Muscle layer of duodenum (tissue), 2 donors: ENCODE measurements around the gene RND1.

Source experiments
- H3K27ac ChIP-seq: one replicate; pipeline ENCODE4 v1.7.0; 2013; ENCODE audit warnings: mild to moderate bottlenecking, low read length
- H3K27me3 ChIP-seq: one replicate; pipeline ENCODE4 v1.7.0; 2013; ENCODE audit warnings: low read depth, mild to moderate bottlenecking, control low read depth, low read length
- H3K36me3 ChIP-seq, 2 donors: one replicate each; pipeline ENCODE4 v1.7.0; 2013; ENCODE audit warnings: low read length in 2 of 2, control low read depth in 1 of 2, mild to moderate bottlenecking in 1 of 2; ENCODE audit not compliant: insufficient read depth in 2 of 2, control insufficient read depth in 1 of 2
- H3K4me1 ChIP-seq, 2 donors: one replicate each; pipeline ENCODE4 v1.7.0; 2013; ENCODE audit warnings: low read length in 2 of 2, mild to moderate bottlenecking in 2 of 2, control low read depth in 1 of 2, moderate library complexity in 1 of 2; ENCODE audit not compliant: insufficient read depth in 2 of 2, control insufficient read depth in 1 of 2
- H3K4me3 ChIP-seq, 2 donors: one replicate each; pipeline ENCODE4 v1.7.0; 2013; ENCODE audit warnings: low read length in 2 of 2, low read depth in 1 of 2, mild to moderate bottlenecking in 1 of 2
- H3K9me3 ChIP-seq, 2 donors: one replicate each; pipeline ENCODE4 v1.7.0; 2013; ENCODE audit warnings: low read length in 2 of 2, control low read depth in 1 of 2, mild to moderate bottlenecking in 1 of 2; ENCODE audit not compliant: control insufficient read depth in 1 of 2
- donor health status: healthy.

The RND1 gene

DNA sequence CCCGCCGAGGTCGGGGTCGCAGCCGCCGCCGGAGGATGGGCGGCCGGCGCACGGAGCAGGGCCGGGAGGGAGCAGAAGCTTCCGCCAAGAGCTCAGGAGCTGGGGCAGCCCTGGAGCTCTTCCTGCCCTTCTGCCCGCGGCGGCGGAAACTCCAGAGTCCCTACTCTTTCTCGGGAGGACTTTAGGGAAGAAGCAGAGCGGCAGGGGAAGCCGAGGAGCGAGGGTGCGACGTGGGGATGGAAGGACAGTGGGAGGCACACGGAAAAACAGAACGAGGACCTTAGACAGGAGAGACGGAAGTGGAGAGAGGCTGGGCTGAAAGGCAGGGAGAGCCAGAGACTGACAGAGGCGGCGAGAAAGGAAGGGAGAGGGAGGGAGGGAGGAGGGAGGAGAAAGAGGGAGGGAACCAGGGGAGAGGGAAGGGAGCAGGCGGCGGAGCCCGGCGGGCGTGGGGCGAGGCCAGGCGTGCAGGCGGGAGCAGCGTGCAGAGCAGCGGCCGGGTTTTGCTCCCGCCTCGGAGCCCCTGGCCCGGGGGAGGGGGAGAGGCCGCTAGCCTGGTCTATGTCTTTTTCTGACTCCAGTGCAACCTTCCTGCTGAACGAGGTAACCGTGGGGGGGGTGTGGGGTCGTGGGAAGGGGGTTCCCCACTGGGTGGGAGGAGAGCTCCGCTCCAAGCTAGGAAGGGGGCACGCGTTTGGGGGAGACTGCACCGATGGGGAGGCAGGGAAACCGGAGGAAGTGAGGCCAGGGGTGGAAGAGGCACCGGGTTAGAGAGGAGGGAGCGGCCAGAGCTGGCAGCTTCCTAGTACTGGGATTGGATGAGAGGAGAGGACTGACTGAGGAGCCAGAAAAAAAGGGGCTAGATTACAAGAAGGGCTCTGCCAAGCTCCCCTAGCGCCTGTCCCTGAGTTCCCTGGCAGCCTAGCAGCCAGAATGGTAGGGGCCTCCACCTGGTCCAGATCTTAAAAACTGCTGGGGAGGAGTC, 50.3 kb downstream of the RND1 start:
- peaks cover 17 to 21% of the 10 kb centered on the region in 2 donors for H3K4me1 ChIP-seq
- H3K4me3 ChIP-seq, result peak overlapping the region; percentile 81 to 83
- H3K36me3 ChIP-seq, result no peaks in the 10 kb centered on the region
- H3K9me3 ChIP-seq, result no peaks in the 10 kb centered on the region
- H3K27me3 ChIP-seq, result no peaks in the 10 kb centered on the region
- peak overlapping the region; percentile 92 for H3K27ac ChIP-seq

DNA sequence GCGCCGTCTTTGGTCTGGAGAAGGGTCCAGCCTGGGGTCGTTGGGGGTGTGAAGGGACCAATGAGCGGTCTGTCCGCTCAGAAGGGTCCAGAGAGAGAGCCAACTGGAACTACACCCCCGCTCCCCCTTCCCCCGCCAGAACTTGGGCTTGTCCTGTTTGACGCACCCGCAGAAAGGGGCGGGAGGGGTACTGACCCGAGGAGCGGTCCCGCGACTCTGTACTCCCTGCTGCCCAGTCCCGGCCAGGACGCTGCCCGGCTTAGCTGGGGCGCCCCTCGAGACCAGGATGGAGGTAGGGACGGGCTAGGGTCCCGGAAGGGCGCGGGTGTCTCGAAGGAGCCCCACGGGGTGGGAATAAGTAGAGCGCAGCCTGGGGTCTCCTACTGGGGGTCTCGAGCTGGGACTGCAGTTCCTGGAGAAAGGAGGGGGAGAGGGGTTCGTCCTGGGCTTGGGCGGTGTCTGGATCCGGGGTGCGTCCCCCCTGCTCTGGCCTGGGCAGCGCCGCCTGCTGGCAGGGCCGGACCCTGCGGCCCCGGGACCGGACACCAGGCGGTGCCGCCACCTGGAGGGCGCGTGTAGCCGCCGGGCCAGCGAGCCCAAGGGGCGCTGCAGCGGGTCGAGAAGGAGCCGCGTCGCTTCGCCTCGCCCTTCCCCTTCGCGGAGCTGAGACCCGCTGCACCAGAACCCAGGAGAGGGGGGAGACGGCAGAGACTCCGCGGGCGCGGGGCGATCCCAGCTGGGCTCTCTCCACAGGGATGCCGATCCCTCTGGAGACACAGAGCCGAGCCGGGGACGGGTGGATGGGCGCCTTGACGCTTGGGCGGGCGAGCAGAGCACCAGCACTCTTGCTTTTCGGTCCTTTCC, 51.2 kb downstream of the RND1 start:
- peaks cover 19 to 21% of the 10 kb centered on the region in 2 donors for H3K4me1 ChIP-seq
- no peaks in the 10 kb centered on the region for H3K27me3 ChIP-seq
- H3K27ac ChIP-seq, result peak overlapping the region; percentile 92
- H3K9me3 ChIP-seq, result no peaks in the 10 kb centered on the region
- no peaks in the 10 kb centered on the region for H3K36me3 ChIP-seq
- H3K4me3 ChIP-seq, result peak overlapping the region; percentile 81 to 83

DNA sequence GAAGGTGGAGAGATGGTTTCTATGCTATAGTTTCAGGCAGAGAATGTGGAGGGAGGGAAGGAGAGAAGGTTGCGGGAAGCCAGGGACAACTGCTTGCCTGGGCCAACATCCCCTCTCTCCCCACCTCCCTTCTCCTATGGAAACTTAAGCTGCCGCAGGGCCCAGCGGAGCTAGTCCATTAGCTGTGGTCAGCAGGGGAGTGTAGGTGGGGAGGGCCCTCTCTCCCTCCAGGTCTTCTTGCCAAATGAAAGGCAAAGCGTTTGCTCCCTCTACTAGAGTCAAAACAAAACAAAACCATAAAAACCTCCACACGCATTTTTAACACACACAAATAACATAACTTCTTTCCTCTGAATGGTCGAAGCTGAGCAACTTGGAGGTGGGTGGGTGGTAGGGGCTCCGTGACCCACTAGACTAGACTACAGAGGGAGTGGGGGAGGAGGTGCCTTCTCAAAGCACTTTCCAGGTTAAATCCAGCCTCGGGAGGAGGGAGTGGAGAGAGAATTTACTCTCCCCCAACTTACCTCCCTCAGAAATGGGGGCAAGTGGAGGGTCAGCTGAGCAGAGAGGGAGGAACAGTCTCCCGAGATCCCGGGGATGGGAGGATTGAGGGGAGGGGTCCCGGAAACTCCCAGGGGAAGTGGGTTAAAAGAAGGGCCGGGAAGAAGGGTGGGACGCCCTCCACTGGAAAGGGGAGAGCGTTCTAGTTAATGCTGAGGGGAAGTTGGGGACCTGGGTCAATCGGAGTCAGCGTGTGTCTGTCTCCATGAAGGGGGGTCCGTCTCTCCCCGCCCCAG, 52.0 kb downstream of the RND1 start:
- Histone ChIP-seq H3K27ac (peak overlapping the region; percentile 83), H3K4me3 (peak overlapping the region; percentile 81 to 83), H3K27me3 (no peaks in the 10 kb centered on the region), H3K4me1 (peaks cover 19 to 21% of the 10 kb centered on the region in 2 donors), H3K9me3 (no peaks in the 10 kb centered on the region), H3K36me3 (no peaks in the 10 kb centered on the region)

DNA sequence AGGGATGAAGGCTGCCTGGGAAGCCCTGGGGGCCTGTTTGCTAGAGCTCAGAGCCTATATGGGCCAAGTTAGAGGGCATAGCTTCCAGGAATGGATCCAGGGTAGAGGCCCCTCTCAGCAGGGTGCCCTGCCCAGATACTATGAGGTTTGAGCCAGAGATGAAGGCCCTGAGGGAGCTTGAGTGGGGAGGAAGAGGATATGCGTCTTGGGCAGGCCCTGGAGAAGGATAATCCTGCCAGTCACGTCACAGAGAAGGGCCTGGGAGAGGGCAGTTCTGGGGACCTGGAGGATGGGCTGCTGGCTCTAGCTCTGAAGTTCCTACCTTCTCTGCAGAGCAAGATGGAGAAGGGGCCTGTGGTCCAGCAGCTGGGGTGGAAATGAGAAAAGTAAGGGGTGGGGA, 53.3 kb downstream of the RND1 start:
- H3K4me3 ChIP-seq, result no peak overlapping the region
- no peaks in the 10 kb centered on the region for H3K36me3 ChIP-seq
- H3K9me3 ChIP-seq, result no peaks in the 10 kb centered on the region
- no peaks in the 10 kb centered on the region for H3K27me3 ChIP-seq
- H3K27ac ChIP-seq, result peak overlapping the region; percentile 25
- peaks cover 14 to 15% of the 10 kb centered on the region in 2 donors for H3K4me1 ChIP-seq

- H3K27me3 ChIP-seq, result no peaks in the 10 kb centered on the region
- no peaks in the 10 kb centered on the region for H3K36me3 ChIP-seq
- H3K4me3 ChIP-seq, result no peak overlapping the region
- peak overlapping the region; percentile 25 for H3K27ac ChIP-seq
- peaks cover 14 to 15% of the 10 kb centered on the region in 2 donors for H3K4me1 ChIP-seq
- no peaks in the 10 kb centered on the region for H3K9me3 ChIP-seq
Measured at GRCh38 chr12:48811437-48812090, 54.1 kb downstream of the RND1 start.

DNA sequence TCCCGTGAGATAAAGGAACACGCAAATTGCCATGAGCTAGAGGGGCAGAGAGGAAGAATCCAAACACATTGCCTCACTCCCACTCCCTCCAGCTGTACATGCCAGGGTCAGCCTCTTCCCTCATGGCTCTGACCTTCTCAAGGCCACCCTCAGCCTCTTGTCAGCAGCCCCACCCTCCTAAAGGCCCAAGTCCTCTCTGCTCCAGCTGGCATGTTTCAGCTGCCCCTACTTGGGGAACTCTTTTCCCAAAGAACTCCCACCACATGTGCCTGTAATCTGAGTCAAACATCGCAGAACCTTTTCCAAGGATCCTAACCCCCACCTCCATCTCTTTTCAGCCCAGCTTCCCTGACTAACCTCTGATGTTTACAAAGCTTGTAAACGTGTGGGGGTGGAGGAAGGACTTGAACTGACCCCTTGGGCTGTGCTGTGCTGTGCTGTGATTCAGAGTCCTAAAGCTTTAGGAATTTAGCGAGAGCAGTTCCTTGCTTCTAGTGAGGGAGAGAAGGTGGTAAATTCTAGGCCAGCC, 54.7 kb downstream of the RND1 start:
- Histone ChIP-seq H3K36me3 (no peaks in the 10 kb centered on the region), H3K9me3 (no peaks in the 10 kb centered on the region), H3K27me3 (no peaks in the 10 kb centered on the region), H3K4me3 (no peak overlapping the region), H3K4me1 (peaks cover 11% of the 10 kb centered on the region in 2 donors), H3K27ac (peak overlapping the region; percentile 60)

- Histone ChIP-seq H3K9me3 (no peaks in the 10 kb centered on the region), H3K4me3 (no peak overlapping the region), H3K27me3 (no peaks in the 10 kb centered on the region), H3K4me1 (peaks cover 0 to 8% of the 10 kb centered on the region in 2 donors), H3K27ac (no peak overlapping the region), H3K36me3 (no peaks in the 10 kb centered on the region)
Measured at GRCh38 chr12:48807981-48808380, 57.7 kb downstream of the RND1 start.
